Spinal cord (tissue), 10 donors: ENCODE data around the gene MCEMP1. TPM values are rescaled to one million over a fixed set of nuclear protein-coding genes. Genes with fewer than 3 reads are reported as not detected.

Experiments used
- DNase-seq, 6 donors: peaks; one replicate each; pipeline versions ENCODE4 v3.0.0 to v3.0.0-alpha.2; 2013 to 2015; ENCODE audit warnings: low spot score in 6 of 6, low read depth in 4 of 6
- H3K27ac ChIP-seq: one replicate; pipeline ENCODE4 v1.5.1; 2013; ENCODE audit warnings: low read depth, low read length, control low read depth
- H3K27me3 ChIP-seq: one replicate; pipeline ENCODE4 v1.6.1; 2013; ENCODE audit warnings: low read length; ENCODE audit not compliant: control insufficient read depth, insufficient read depth
- H3K36me3 ChIP-seq: one replicate; pipeline ENCODE4 v1.6.1; 2013; ENCODE audit warnings: low read length; ENCODE audit not compliant: control insufficient read depth, insufficient read depth
- H3K4me1 ChIP-seq: one replicate; pipeline ENCODE4 v1.6.1; 2013; ENCODE audit warnings: low read length; ENCODE audit not compliant: control insufficient read depth, insufficient read depth
- H3K4me3 ChIP-seq: one replicate; pipeline ENCODE4 v1.5.1; 2013; ENCODE audit warnings: low read depth, low read length, control low read depth
- H3K9me3 ChIP-seq: one replicate; pipeline ENCODE4 v1.6.1; 2013; ENCODE audit warnings: low read length; ENCODE audit not compliant: control insufficient read depth, insufficient read depth
- WGBS: methylation state at CpG from one replicate; pipeline ENCODE4 v1.1.5; 2013; ENCODE audit warnings: missing lambda C conversion rate; ENCODE audit not compliant: insufficient coverage; 5-methylcytosine and 5-hydroxymethylcytosine counted together
- long read RNA-seq, 4 donors: transcript quantifications; one replicate each; lab custom pipeline, GENCODE V29; 2026
- polyA plus RNA-seq, 2 donors: library from polyadenylated mRNA; unstranded; fragments of 120-200 nt; gene quantifications; one replicate each; pipeline ENCODE4 v1.2.1, GENCODE V29; 2013; ENCODE audit not compliant: insufficient read length in 2 of 2
- total RNA-seq, 2 donors: library from RNA; depleted of rRNA in 1 of 2; stranded (reverse); fragments of 120-200 nt in 1 of 2; fragments of >200 nt in 1 of 2; gene quantifications; one replicate each; pipeline versions ENCODE4 v1.2.3 to v1.2.4, GENCODE V29; 2013 to 2014
- donor health status: healthy.

Gene MCEMP1
- 1 to 10 TPM in 1 of 2 donors, not detected in 1; 1.7 TPM for total RNA-seq
- polyA plus RNA-seq = under 1 TPM in 1 of 2 donors, not detected in 1; 0.41 TPM
- long read RNA-seq, donor 1 = 0 reads
- long read RNA-seq, donor 2 = 0 reads
- long read RNA-seq, donor 3 = 0 reads
- long read RNA-seq, donor 4, partial matches to known transcripts = 0 of 2 reads
- long read RNA-seq, donor 4, other reads (novel, unspliced or antisense) = 0 of 2 reads

DNA sequence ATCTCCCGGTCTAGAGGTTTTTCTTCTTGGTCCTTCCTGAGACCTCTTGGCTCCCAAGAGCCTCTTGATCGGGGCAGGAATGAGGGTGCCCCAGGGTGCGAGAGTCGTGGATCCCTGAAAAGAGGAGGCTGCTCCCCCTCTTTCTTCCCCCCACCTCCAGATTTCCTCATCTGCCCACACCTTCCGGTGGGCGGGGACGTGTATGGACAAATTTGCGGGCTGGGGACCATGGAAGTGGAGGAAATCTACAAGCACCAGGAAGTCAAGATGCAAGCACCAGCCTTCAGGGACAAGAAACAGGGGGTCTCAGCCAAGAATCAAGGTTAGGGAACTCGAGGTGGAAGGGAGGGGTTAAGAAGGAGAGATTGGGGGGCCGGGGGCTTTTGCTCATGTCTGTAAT lies at the start of gene MCEMP1:
Gene MCEMP1 (plus strand): TSS at position 237 of the 400 bp plus-strand sequence. CDS start 31 bp downstream, at position 268.
- WGBS = 49% methylated on average over 7 of the region's 10 CpGs
- Histone ChIP-seq H3K4me3 (no peak within 1 kb of the TSS), H3K27me3 (peaks cover 3% of the 10 kb centered on the region), H3K27ac (no peak within 1 kb of the TSS), H3K36me3 (peaks cover 2% of the 10 kb centered on the region), H3K9me3 (no peaks in the 10 kb centered on the region), H3K4me1 (peaks cover 15% of the 10 kb centered on the region)
- no peak for DNase-seq

DNA sequence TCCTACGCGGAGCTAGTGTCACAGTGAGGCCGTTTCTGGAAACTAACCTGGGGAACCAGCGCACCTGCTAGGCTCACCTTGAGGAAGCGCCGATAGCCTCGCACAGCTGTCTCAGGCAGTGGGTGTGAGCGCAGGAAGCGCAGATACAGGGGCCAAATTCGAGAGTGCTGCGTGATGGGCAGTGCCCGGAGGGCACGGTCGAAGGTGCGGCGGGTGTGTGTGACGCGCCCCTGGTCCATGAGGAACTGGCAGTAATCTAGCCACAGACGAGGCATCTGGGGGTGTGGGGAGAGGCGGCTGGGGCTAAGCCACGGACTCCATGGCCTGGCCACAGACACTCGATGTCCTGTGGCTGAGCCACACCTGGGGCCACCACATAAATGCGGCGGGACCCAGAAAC lies 49.7 kb upstream of the MCEMP1 start:
- Histone ChIP-seq H3K36me3 (peaks cover 71% of the 10 kb centered on the region), H3K27me3 (no peaks in the 10 kb centered on the region), H3K4me3 (no peak overlapping the region), H3K4me1 (peaks cover 36% of the 10 kb centered on the region), H3K9me3 (no peaks in the 10 kb centered on the region), H3K27ac (no peak overlapping the region)
- WGBS = 97% methylated on average over 21 of the region's 24 CpGs
- DNase-seq = no peak

- DNase-seq = peak in 1 of 6 donors; percentile 13
- H3K9me3 ChIP-seq = no peaks in the 10 kb centered on the region
- peaks cover 67% of the 10 kb centered on the region for H3K36me3 ChIP-seq
- peak overlapping the region; percentile 92 for H3K4me3 ChIP-seq
- WGBS = 6% methylated on average over 15 of the region's 15 CpGs
- peak overlapping the region; percentile 29 for H3K27ac ChIP-seq
- peaks cover 36% of the 10 kb centered on the region for H3K4me1 ChIP-seq
- no peaks in the 10 kb centered on the region for H3K27me3 ChIP-seq
Measured at GRCh38 chr19:7628589-7629311, 48.1 kb upstream of the MCEMP1 start.

GRCh38 chr19:7629347-7630054 lies 47.4 kb upstream of the MCEMP1 start, which contains the start of the genes PET100 and XAB2:
Gene PET100, plus strand, starts transcription at chr19:7629793. Its CDS starts 41 bp downstream, at chr19:7629834.
Gene XAB2, minus strand, starts transcription at chr19:7629545. Its CDS starts 18 bp downstream, at chr19:7629527.
- Histone ChIP-seq H3K27ac (peak within 1 kb of the TSS; percentile 29), H3K9me3 (no peaks in the 10 kb centered on the region), H3K27me3 (no peaks in the 10 kb centered on the region), H3K36me3 (peaks cover 59% of the 10 kb centered on the region), H3K4me1 (peaks cover 36% of the 10 kb centered on the region), H3K4me3 (peak within 1 kb of the TSS; percentile 92)
- peak; percentile 97 to 100 (median 98) for DNase-seq
- WGBS = under 1% methylated on average over 40 of the region's 40 CpGs

DNA sequence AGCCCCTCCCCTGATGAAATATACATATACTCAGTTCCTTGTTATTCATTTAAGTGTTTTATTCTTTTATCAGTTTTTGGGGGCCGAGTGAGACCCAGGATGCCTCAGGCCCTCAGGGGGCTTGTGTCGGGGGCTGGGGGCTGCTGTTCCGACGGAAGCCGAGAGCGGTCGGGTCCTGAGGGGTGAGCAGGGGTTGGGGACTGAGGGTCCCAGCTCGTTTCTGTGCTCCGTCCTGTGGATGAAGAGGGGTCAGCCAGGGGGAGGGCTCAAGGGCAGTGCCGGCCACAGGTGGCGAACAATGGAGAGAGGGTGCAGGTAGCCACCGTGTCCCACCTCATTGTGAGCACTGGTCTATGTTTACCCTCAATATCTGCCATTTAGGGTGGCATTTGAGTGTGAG lies 45.3 kb upstream of the MCEMP1 start:
- Histone ChIP-seq H3K27ac (no peak overlapping the region), H3K27me3 (peaks cover 9% of the 10 kb centered on the region), H3K9me3 (no peaks in the 10 kb centered on the region), H3K36me3 (peaks cover 39% of the 10 kb centered on the region), H3K4me1 (peaks cover 36% of the 10 kb centered on the region), H3K4me3 (no peak overlapping the region)
- DNase-seq = no peak
- WGBS = 93% methylated on average over 12 of the region's 12 CpGs

- DNase-seq = no peak
- Histone ChIP-seq H3K9me3 (no peaks in the 10 kb centered on the region), H3K4me3 (no peak overlapping the region), H3K4me1 (peaks cover 34% of the 10 kb centered on the region), H3K36me3 (peaks cover 29% of the 10 kb centered on the region), H3K27me3 (peaks cover 18% of the 10 kb centered on the region), H3K27ac (no peak overlapping the region)
- 92% methylated on average over 39 of the region's 40 CpGs for WGBS
Measured at GRCh38 chr19:7632340-7633203, 44.3 kb upstream of the MCEMP1 start.

DNA sequence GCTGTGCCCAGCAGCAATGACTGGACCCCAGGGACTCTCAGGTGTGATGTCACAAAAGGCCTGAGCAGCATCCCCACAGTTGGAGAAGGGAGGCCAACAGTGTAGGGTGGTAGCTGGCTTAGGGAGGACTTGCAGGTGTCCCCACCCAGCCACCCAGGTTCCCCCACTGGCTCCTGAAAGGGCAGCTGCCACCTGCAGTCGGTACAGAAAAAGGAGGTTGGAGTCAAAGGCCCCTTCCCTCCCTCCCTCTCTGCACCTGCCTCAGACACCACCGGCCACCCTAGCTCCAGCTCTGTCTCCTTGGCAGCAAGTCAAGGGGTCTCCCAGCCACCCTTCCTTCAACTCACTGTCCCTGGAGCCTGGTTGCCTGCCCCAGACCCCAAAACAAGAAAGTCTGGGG lies 43.2 kb upstream of the MCEMP1 start, which contains the start of gene PCP2:
Gene PCP2 (minus strand): TSS at position 22 of the 400 bp plus-strand sequence. CDS start 262 bp downstream, outside the sequence.
- Histone ChIP-seq H3K4me3 (no peak within 1 kb of the TSS), H3K27ac (no peak within 1 kb of the TSS), H3K27me3 (peaks cover 22% of the 10 kb centered on the region), H3K9me3 (no peaks in the 10 kb centered on the region), H3K4me1 (peaks cover 23% of the 10 kb centered on the region), H3K36me3 (peaks cover 22% of the 10 kb centered on the region)
- DNase-seq = no peak
- 55% methylated on average over 2 of the region's 2 CpGs for WGBS

GRCh38 chr19:7635670-7636069 lies 41.2 kb upstream of the MCEMP1 start:
- Histone ChIP-seq H3K27ac (no peak overlapping the region), H3K4me3 (no peak overlapping the region), H3K27me3 (peaks cover 22% of the 10 kb centered on the region), H3K9me3 (no peaks in the 10 kb centered on the region), H3K4me1 (peaks cover 8% of the 10 kb centered on the region), H3K36me3 (peaks cover 22% of the 10 kb centered on the region)
- 63% methylated on average over 4 of the region's 6 CpGs for WGBS
- no peak for DNase-seq

DNA sequence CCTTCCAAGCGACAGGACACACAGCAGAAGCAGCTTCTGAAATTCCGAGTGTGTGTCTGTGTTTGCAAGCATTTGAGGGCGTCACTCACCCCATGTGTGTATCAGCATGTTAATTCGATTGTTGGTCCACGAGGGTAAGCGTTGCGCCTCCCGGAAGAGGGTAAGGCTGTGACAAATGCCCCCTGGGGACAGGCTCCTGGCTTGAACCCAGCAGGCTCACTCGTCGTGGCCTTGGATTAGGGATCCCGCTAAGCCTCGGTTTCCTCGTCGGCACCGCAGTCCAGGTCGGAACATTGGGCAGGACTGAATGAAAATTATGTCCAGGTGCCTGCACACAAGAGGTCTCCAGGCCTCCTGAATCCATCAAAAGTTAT lies 40.6 kb upstream of the MCEMP1 start:
- Histone ChIP-seq H3K4me1 (peaks cover 4% of the 10 kb centered on the region), H3K36me3 (peaks cover 20% of the 10 kb centered on the region), H3K9me3 (no peaks in the 10 kb centered on the region), H3K4me3 (no peak overlapping the region), H3K27me3 (peaks cover 22% of the 10 kb centered on the region), H3K27ac (no peak overlapping the region)
- 67% methylated on average over 16 of the region's 16 CpGs for WGBS
- DNase-seq = no peak
